Measurements from ENCODE around the gene USO1. TPM values are rescaled to one million over a fixed set of nuclear protein-coding genes. Genes with fewer than 3 reads are reported as not detected.

The USO1 gene
- total and polyA plus RNA-seq, 9 of the 15 experiments (the other 6 are each of a cell fraction or from before 2014, with no cell fraction given) = 19.3 to 97.8 (median 48.5) TPM

GRCh38 chr4:75723163-75724065 lies 963 bp upstream of the USO1 start:
- peaks cover 9 to 27% of the 10 kb centered on the region in 2 experiments; a peak in 3 of 5 replicates for H3K4me1 ChIP-seq (replicated peaks in 1 of 2; ENCODE audit: control insufficient read depth in 2 of 2, insufficient read depth in 2 of 2, low read length in 2 of 2)
- no TSS peak for BruUV-seq (replicated peaks)
- CTCF ChIA-PET (ENCODE audit: low intra/inter-chr PET ratio) = interaction anchor here (0.6 kb wide), 2 partner anchors 58 to 149 kb away, joined by 3 read pairs; no protein-coding TSS in a partner anchor
- peak in 1 of 4 experiments; percentile 37 for DNase-seq (ENCODE audit: extremely low read depth in 1 of 4, low spot score in 3 of 4)
- peak overlapping the region; percentile 77 for H3K4me3 ChIP-seq
- intact Hi-C loops (cut with micrococcal nuclease) (loop anchor here (1.0 to 5.0 kb wide), 3 partner anchors 50 to 211 kb away; partner anchors contain the start of genes G3BP2, RCHY1 and THAP6), in situ Hi-C loops (cut with MboI) (no loop called here)
- H2AFZ ChIP-seq (ENCODE audit: low read depth, low read length) = peak overlapping the region; percentile 99
- WGBS (ENCODE audit: insufficient coverage, low coverage, missing lambda C conversion rate) = 2% methylated on average over 6 of the region's 6 CpGs
- no peaks in the 10 kb centered on the region for H3K9me3 ChIP-seq (replicated peaks; ENCODE audit: control insufficient read depth, insufficient read depth, low read depth, low read length)
- H3K9ac ChIP-seq (ENCODE audit: insufficient read depth in 1 of 2, low read depth in 2 of 2, low read length in 2 of 2) = peak overlapping the region; percentile 88 to 97
- peak overlapping the region; percentile 94 for H3K4me2 ChIP-seq (ENCODE audit: insufficient read depth, low read length)
- POLR2A ChIA-PET = interaction anchor here (0.5 to 4.0 kb wide), 15 partner anchors 10 to 1039 kb away, joined by 3 to 57 read pairs (median 4); partner anchors contain the start of gene G3BP2
- H3K27ac ChIP-seq (ENCODE audit: extremely low read depth, low read depth, low read length) = peak overlapping the region; percentile 95
- peaks cover 64% of the 10 kb centered on the region for H3K79me2 ChIP-seq (ENCODE audit: control insufficient read depth, insufficient read depth, low read length)
- FAIRE-seq = no peak
- ATAC-seq = no peak
- peaks cover under 1% of the 10 kb centered on the region; the same call in 1 of the 3 replicates for H3K36me3 ChIP-seq (ENCODE audit: control insufficient read depth, insufficient read depth, low read length)
- H4K20me1 ChIP-seq (replicated peaks; ENCODE audit: control insufficient read depth, insufficient read depth, low read length) = no peaks in the 10 kb centered on the region
- H3K9me1 ChIP-seq (ENCODE audit: control insufficient read depth, insufficient read depth, low read length) = no peaks in the 10 kb centered on the region
- no peaks in the 10 kb centered on the region for H3K27me3 ChIP-seq (ENCODE audit: control insufficient read depth in 2 of 2, insufficient read depth in 2 of 2, low read length in 2 of 2)
- 0 out of 2 replicates have a peak, but pooled peaks have one; percentile 0 for TF ChIP-seq FOXJ2 (tag; IDR thresholded peaks at IDR 0.05)
- TF ChIP-seq EGR1 (conservative IDR thresholded peaks at IDR 0.05) = peak; percentile 22; the same call in 1 of the 2 replicates
- 0 out of 2 replicates have a peak, but pooled peaks have one; percentile 8 for TF ChIP-seq RNF2 (IDR thresholded peaks at IDR 0.05)
- 0 out of 2 replicates have a peak, but pooled peaks have one; percentile 14 for TF ChIP-seq ZBTB40 (IDR thresholded peaks at IDR 0.05)
- no peak for TF ChIP-seq ZBTB40 (CRISPR knock-in tag; IDR thresholded peaks at IDR 0.05)
- 0 out of 2 replicates have a peak, but pooled peaks have one; percentile 1 for TF ChIP-seq KLF13 (tag; IDR thresholded peaks at IDR 0.05; ENCODE audit: borderline replicate concordance, low read depth)
- peak; percentile 23 for TF ChIP-seq MEIS2 (IDR thresholded peaks at IDR 0.05; ENCODE audit: partially characterized antibody)
